Measurements from ENCODE around the gene SLC12A7. TPM values are rescaled to one million over a fixed set of nuclear protein-coding genes. Genes with fewer than 3 reads are reported as not detected.

The SLC12A7 gene
- total RNA-seq, 4 donors from 2014 or later, result 8.6 to 29.0 (median 21.5) TPM

Other genes with a start within 250 kb of the SLC12A7 start
- gene BRD9, start 219.3 kb downstream of the SLC12A7 start, total RNA-seq, result 10 to 100 TPM; 25.2 to 73.0 (median 38.8) TPM
- 1 to 10 TPM; 1.1 to 3.7 (median 1.6) TPM for gene TRIP13, start 219.2 kb downstream of the SLC12A7 start, total RNA-seq
- 10 to 100 TPM in 2 of 4 donors, 1 to 10 TPM in 2; 7.9 to 13.0 (median 10.6) TPM for gene NKD2, start 103.3 kb downstream of the SLC12A7 start, total RNA-seq
- under 1 TPM in 1 of 4 donors, not detected in 3; 0.23 TPM for gene SLC6A19, start 89.5 kb upstream of the SLC12A7 start, total RNA-seq
- not detected for gene SLC6A18, start 113.3 kb upstream of the SLC12A7 start, total RNA-seq
- not detected for gene TERT, start 183.0 kb upstream of the SLC12A7 start, total RNA-seq
- gene CLPTM1L, start 233.0 kb upstream of the SLC12A7 start, total RNA-seq, result 100 to 1,000 TPM in 1 of 4 donors, 10 to 100 TPM in 3; 62.6 to 132 (median 93.5) TPM

Data from suprapubic skin (tissue), 4 donors.